Panc1 (cell line): ENCODE data around the gene JADE2.

ENCODE experiments used
- POLR2AphosphoS5 ChIP-seq: IDR thresholded peaks from 2 replicates; pipeline ENCODE4 v1.6.1; 2012; ENCODE audit warnings: mild to moderate bottlenecking, low read depth, low read length, moderate library complexity
- REST ChIP-seq, 2 experiments: IDR thresholded peaks; 2 replicates each; pipeline ENCODE4 v1.6.1; 2011 to 2012; ENCODE audit warnings: low read depth in 2 of 2, control low read depth in 1 of 2, low read length in 1 of 2, mild to moderate bottlenecking in 1 of 2, moderate library complexity in 1 of 2; ENCODE audit not compliant: insufficient read depth in 1 of 2
- SIN3A ChIP-seq: IDR thresholded peaks from 2 replicates; pipeline ENCODE4 v1.6.1; 2012; ENCODE audit warnings: low read depth, mild to moderate bottlenecking, low read length, moderate library complexity, borderline replicate concordance; ENCODE audit not compliant: insufficient read depth
- TCF7L2 ChIP-seq: IDR thresholded peaks from 2 replicates; pipeline ENCODE4 v1.6.1; 2011; ENCODE audit warnings: mild to moderate bottlenecking, low read depth, low read length, inconsistent platforms
- TF ChIP-seq, protein P1 (sequence below): fragments of 450-650 bp; IDR thresholded peaks from 2 replicates; pipeline ENCODE4 v1.5.1; 2017; ENCODE audit warnings: mild to moderate bottlenecking

GRCh38 chr5:134494780-134495179, 30.7 kb upstream of the JADE2 start:
- TF ChIP-seq POLR2AphosphoS5 (no peak), REST (IDR thresholded peaks at IDR 0.05; ENCODE audit: insufficient read depth in 1 of 2, low read depth in 2 of 2, low read length in 1 of 2) (no peak), SIN3A (no peak), TCF7L2 (no peak)
- TF ChIP-seq, protein P1, sequence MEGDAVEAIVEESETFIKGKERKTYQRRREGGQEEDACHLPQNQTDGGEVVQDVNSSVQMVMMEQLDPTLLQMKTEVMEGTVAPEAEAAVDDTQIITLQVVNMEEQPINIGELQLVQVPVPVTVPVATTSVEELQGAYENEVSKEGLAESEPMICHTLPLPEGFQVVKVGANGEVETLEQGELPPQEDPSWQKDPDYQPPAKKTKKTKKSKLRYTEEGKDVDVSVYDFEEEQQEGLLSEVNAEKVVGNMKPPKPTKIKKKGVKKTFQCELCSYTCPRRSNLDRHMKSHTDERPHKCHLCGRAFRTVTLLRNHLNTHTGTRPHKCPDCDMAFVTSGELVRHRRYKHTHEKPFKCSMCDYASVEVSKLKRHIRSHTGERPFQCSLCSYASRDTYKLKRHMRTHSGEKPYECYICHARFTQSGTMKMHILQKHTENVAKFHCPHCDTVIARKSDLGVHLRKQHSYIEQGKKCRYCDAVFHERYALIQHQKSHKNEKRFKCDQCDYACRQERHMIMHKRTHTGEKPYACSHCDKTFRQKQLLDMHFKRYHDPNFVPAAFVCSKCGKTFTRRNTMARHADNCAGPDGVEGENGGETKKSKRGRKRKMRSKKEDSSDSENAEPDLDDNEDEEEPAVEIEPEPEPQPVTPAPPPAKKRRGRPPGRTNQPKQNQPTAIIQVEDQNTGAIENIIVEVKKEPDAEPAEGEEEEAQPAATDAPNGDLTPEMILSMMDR = no peak
